C4-2B (cell line): Measurements from ENCODE around the gene ESYT2.

Experiments
- CTCF ChIP-seq: fragments of 450-650 bp; conservative IDR thresholded peaks from 2 replicates; pipeline ENCODE4 v1.5.1; 2017; ENCODE audit warnings: mild to moderate bottlenecking
- ZFX ChIP-seq: fragments of 450-650 bp; IDR thresholded peaks from 2 replicates; pipeline ENCODE4 v1.6.1; 2017

GRCh38 chr7:158814637-158815036 is 14.7 kb downstream of the ESYT2 start:
- TF ChIP-seq CTCF (no peak), ZFX (no peak)
